GM03348 (cell line): ENCODE results near the gene SRXN1.

Experiments
- DNase-seq: peaks from one replicate; pipeline ENCODE4 v3.0.0; 2012; ENCODE audit warnings: low spot score

The SRXN1 gene

DNA sequence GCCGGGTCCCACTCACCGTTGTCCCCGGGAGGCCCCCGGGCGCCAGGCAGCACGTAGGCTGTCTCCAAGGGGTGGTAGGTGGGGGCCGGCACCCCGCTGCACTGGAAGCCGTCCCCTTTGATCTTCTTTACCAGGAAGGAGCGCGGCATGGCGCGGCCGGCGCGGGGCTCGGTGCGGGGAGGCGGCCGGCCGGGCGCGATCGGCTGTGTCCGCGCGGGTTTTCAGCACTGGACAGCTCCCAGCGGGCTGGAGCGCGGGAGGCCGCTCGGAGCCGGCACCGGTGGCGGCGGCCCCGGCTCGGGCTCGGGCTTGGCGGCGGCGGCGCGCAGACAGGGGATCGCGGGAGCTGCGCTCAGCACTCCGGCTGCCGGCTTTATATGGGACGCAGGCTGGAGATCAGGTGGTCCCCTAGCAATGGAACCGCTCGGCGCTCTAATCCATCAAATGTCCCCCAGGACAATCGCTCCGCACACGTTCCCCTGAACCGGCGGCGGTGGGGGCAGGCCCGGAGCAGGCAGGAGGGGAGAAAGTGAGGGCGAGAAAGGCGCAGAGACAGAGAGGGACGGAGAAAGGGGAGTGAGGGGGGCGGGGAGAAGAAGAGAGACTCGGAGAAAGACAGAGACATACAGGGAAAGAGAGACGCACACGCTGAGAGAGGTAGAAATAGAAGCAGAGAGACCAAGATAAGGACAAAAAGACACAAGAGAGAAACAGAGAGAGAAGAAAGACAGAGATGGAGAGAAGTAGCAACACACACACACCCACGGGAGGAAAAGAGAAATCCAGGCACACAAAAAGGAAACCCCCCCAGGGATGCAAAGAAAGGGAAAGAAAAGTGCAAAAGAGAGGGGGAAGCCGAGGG lies 22.7 kb upstream of the SRXN1 start, which contains the start of gene SCRT2:
Gene SCRT2 (minus strand): TSS at position 350 of the 862 bp plus-strand sequence. CDS start 201 bp downstream, at position 149.
- DNase-seq, result peak; percentile 97

GRCh38 chr20:675033-675452 lies 22.0 kb upstream of the SRXN1 start:
- no peak for DNase-seq

DNA sequence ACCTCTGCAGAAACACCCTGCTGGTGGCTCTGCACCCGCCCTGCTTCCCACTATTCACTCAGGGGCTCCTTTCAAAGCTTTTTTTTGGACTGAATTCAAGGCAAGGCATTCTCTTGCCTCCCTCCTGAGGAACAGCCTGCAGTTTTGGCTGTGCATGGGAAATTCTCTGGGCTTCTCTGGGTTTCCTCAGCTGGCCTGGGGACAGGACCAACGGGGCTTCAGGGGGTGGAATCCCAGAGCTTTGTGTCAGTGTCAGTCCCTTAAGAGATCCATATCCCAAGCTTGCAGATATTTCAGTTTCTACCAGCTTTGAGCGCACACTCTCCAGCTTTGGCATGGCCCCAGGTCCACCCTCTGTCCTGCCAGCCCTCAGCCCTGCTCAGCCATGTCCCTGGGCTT lies 20.6 kb upstream of the SRXN1 start:
- DNase-seq, result no peak

GRCh38 chr20:672963-673602 lies 20.1 kb upstream of the SRXN1 start:
- DNase-seq, result no peak

DNA sequence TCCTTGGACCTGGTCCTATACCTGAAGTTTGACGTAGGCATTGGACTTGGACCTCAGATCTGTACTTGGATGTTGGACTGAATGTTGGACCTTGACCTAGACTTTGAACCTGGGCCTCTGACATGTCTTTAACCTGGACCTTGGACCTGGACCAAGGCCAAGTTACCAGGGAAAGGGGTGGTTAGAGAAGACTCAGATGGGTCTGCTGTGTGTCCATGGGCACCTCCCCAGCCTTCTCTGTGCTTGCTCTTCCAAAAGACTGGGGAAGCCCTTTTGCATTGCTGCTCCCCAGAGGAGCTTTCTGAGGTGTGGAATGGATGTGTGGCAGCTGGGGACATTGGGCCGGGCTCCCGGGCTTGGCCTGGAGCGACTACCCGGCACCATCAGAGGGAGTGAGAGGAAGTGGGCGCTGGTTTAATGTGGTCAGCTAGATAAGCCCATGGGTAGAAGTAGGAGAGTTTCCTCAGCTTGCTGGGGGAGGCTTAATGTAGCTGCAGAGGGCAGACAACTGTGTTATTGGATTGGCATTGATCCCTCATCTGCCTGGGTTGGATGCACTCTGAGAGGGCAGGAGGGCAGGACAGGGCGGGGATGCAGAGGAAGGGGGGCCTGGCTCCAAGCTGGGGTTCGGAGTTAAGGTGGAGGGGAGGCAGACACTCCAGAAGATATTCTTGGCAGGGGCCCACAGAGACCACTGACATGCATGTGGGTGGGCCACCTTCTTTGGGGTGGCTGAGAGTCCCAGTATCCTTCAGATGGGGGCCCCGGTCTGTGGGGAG lies 18.4 kb upstream of the SRXN1 start:
- DNase-seq, result no peak

DNA sequence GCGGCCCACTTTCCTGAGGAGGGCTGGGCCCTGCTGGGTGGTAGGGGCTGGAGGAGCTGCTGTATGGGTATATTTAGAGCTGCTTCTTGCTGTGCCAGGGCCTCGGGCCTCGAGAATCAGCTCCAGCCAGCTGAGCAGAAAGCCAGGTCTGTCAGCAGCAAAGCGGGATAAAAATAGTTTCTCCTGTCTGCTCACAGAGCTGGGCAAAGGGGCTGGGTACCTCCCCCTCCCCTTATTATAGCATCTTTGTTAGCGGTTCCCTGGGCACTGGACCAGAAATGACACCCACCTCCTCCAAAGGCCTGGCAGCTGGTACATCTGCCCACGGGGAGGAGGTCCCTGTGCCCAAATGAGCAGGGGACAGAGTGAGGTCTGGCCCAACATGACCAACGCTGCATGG lies 16.6 kb upstream of the SRXN1 start:
- DNase-seq, result no peak

DNA sequence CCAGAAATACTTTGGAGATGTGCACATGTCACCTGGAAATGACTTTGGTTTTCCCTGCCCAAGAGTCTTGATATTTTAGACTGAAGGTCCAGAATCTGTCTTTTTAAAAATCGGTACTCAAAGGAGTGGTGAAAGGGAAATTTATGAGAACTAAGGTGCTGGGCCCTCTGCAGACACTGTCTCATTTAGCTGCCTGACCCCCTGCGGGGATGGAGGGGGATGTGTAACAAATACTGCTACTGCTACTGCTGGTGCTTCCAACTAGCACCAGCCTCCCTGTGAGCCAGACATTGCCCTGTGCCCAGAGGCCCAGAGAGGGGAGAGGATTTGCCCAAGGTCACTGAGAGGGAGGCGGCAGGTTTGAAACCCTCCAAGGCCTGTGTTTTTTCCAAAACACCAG lies 15.6 kb upstream of the SRXN1 start:
- no peak for DNase-seq

GRCh38 chr20:668050-668449 lies 15.1 kb upstream of the SRXN1 start:
- no peak for DNase-seq

DNA sequence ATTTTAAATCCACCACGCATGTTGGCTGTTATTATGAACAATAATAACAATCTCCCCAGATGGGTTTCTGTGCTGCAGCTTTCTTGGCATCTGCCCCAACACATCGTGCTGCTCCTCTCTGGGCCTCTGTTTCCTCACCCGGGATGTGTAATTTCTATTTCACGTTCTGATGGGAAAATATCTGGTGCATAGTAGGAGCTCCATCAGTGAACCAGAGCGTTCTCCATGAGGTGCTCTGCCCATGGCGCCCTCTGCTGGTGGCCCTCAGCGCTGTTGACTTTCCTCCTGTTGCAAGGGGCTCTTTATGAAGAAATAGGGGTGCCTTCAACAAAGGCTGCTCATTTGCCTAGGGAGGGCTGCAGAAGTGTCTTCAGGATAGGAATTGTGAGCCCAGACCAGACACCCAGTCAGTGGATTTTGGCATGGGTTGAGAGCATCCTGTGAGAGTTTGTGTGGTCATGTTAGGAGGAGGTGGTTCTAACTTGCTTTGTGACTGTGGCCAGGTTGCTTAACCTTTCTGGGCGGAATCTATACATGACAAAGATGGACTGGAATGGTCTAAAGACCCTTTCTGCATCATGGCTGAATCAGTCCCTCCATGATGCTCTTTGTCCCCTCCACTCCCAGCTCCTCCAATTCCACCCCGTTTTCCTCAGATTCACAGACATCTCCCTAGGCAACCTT lies 14.5 kb upstream of the SRXN1 start:
- peak; percentile 70 for DNase-seq

- no peak for DNase-seq
Observed at GRCh38 chr20:666877-667276, 13.9 kb upstream of the SRXN1 start.

DNA sequence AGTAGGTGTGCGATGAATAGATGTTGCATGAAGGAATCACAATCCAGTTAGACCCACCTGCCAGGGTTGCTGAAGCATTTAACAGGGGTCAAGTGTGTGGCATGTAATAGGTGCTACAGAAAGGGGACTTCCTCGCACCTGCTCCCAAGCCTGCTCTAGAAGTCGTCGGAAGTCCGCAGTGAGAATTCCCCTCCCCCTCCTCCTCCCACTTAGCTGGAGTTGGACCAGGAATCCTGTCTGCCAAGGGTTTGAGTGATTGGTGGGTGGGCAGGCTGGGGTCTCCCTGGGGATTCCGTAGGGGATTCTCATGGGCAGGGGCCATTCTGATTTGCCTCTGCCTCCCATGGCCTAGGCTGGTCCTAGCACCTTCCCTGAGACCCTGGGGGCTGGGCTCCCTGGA lies 12.3 kb upstream of the SRXN1 start:
- DNase-seq, result no peak

- DNase-seq, result no peak
Observed at GRCh38 chr20:664576-664975, 11.6 kb upstream of the SRXN1 start.

- no peak for DNase-seq
Observed at GRCh38 chr20:664151-664550, 11.2 kb upstream of the SRXN1 start.

- DNase-seq, result no peak
Observed at GRCh38 chr20:663315-664090, 10.5 kb upstream of the SRXN1 start.

- no peak for DNase-seq
Observed at GRCh38 chr20:662277-663192, 9.5 kb upstream of the SRXN1 start.

- DNase-seq, result no peak
Observed at GRCh38 chr20:661474-662270, 8.7 kb upstream of the SRXN1 start.

- no peak for DNase-seq
Observed at GRCh38 chr20:658731-659291, 5.8 kb upstream of the SRXN1 start.

- no peak for DNase-seq
Observed at GRCh38 chr20:658202-658601, 5.2 kb upstream of the SRXN1 start.
